AG09309 (cell line): ENCODE data around the gene STK32C.

Source experiments
- DNase-seq: peaks from one replicate; pipeline ENCODE4 v3.0.0-alpha.2; 2010; ENCODE audit warnings: low read depth
- H3K4me3 ChIP-seq: 2 replicates; pipeline ENCODE4 v1.5.1; 2011; ENCODE audit warnings: mild to moderate bottlenecking, low read depth, low read length, moderate library complexity; ENCODE audit not compliant: control insufficient read depth
- CTCF ChIP-seq: IDR thresholded peaks from 2 replicates; pipeline ENCODE4 v1.5.1; 2011; ENCODE audit warnings: mild to moderate bottlenecking, low read depth, low read length, inconsistent platforms; ENCODE audit not compliant: insufficient read depth, control insufficient read depth; ENCODE audit errors: missing control alignments

STK32C gene

GRCh38 chr10:132307823-132308586 is at the start of gene STK32C:
STK32C (minus strand) TSS chr10:132307950; CDS start chr10:132307833, 117 bp downstream.
- H3K4me3 ChIP-seq, result peak within 1 kb of the TSS; percentile 85
- peak; percentile 43 for DNase-seq
- no peak for TF ChIP-seq CTCF

- H3K4me3 ChIP-seq, result no peak overlapping the region
- no peak for DNase-seq
- no peak for TF ChIP-seq CTCF
Measured at GRCh38 chr10:132356621-132357195, 49.0 kb upstream of the STK32C start.

GRCh38 chr10:132355754-132356153 is 48.0 kb upstream of the STK32C start:
- H3K4me3 ChIP-seq, result no peak overlapping the region
- DNase-seq, result no peak
- TF ChIP-seq CTCF, result no peak

DNA sequence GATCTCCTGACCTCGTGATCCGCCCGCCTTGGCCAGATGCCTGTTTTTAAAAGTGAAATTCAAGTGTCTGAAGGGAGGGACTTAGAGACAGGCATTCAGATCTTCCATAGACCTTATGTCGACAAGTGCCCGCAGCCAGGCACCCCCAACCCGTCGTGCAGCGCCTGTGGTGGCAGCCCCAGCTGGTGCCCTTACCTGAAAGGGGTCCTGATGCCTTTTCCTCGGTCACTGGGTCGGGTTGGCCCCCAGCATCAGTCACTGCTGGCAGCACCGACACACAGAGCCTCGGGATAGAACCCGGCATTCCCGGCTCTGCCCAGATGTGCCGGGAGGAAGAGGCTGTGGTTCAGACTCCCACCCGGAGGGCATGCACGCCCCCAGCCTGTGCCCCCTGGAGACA is 47.5 kb upstream of the STK32C start:
- DNase-seq, result no peak
- no peak for TF ChIP-seq CTCF

GRCh38 chr10:132354356-132355094 is 46.8 kb upstream of the STK32C start:
- H3K4me3 ChIP-seq, result no peak overlapping the region
- TF ChIP-seq CTCF, result no peak
- DNase-seq, result no peak

More for the DNA sequence above, 47.5 kb upstream of the STK32C start:
- no peak overlapping the region for H3K4me3 ChIP-seq

- TF ChIP-seq CTCF, result no peak
- DNase-seq, result no peak
- no peak overlapping the region for H3K4me3 ChIP-seq
Measured at GRCh38 chr10:132353456-132354355, 46.0 kb upstream of the STK32C start.
